GM23338 (cell line): ENCODE data around the gene SPG7. TPM values are rescaled to one million over a fixed set of nuclear protein-coding genes. Genes with fewer than 3 reads are reported as not detected.

Source experiments
- ATAC-seq: fragments of 200-7000 bp; cut with Tn5 transposase; 3 replicates; pipeline ENCODE4 v1.9.1; 2020
- DNase-seq: peaks from one replicate; pipeline ENCODE4 v3.0.0-alpha.2; 2015; ENCODE audit warnings: low spot score
- H2AFZ ChIP-seq: fragments of 200-600 bp; sonication (generic); 2 replicates; pipeline ENCODE4 v1.8.0; 2016; ENCODE audit warnings: antibody characterized with exemption, mild to moderate bottlenecking, moderate library complexity
- H3F3A ChIP-seq: fragments of 200-600 bp; sonication (generic); replicated peaks from 2 replicates; pipeline ENCODE4 v1.8.0; 2017; ENCODE audit warnings: antibody characterized with exemption, mixed run types, low read depth
- H3K27ac ChIP-seq: fragments of 200-600 bp; sonication (generic); 2 replicates; pipeline ENCODE4 v1.6.1; 2016; ENCODE audit warnings: low read depth
- H3K27me3 ChIP-seq: fragments of 200-600 bp; sonication (generic); 2 replicates; pipeline ENCODE4 v1.8.0; 2016; ENCODE audit warnings: mild to moderate bottlenecking, mixed run types, moderate library complexity; ENCODE audit not compliant: insufficient read depth
- H3K36me3 ChIP-seq: fragments of 200-600 bp; sonication (generic); 2 replicates; pipeline ENCODE4 v1.8.0; 2016; ENCODE audit warnings: mild to moderate bottlenecking; ENCODE audit not compliant: insufficient read depth
- H3K4me1 ChIP-seq: fragments of 200-600 bp; sonication (generic); 2 replicates; pipeline ENCODE4 v1.8.0; 2016; ENCODE audit warnings: mild to moderate bottlenecking, moderate library complexity; ENCODE audit not compliant: insufficient read depth
- H3K4me2 ChIP-seq: fragments of 200-600 bp; sonication (generic); 2 replicates; pipeline ENCODE4 v1.7.1; 2017; ENCODE audit warnings: mixed run types
- H3K4me3 ChIP-seq: fragments of 200-600 bp; sonication (generic); 2 replicates; pipeline ENCODE4 v1.6.1; 2016; ENCODE audit warnings: mixed run types
- H3K79me2 ChIP-seq: fragments of 200-600 bp; sonication (generic); replicated peaks from 2 replicates; pipeline ENCODE4 v1.8.0; 2017; ENCODE audit warnings: mild to moderate bottlenecking; ENCODE audit not compliant: insufficient read depth
- H3K9me2 ChIP-seq: fragments of 200-600 bp; sonication (generic); 2 replicates; pipeline ENCODE4 v1.8.0; 2017; ENCODE audit not compliant: insufficient read depth
- H4K20me1 ChIP-seq: fragments of 200-600 bp; sonication (generic); replicated peaks from 2 replicates; pipeline ENCODE4 v1.8.0; 2017; ENCODE audit warnings: mild to moderate bottlenecking; ENCODE audit not compliant: insufficient read depth
- H3K27ac Mint-ChIP-seq: 2 replicates; pipeline ENCODE4 v1.8.0; 2020; ENCODE audit warnings: inconsistent platforms, mild to moderate bottlenecking, moderate library complexity, mixed read lengths
- H3K27me3 Mint-ChIP-seq: 3 replicates; pipeline ENCODE4 v1.8.0; 2022; ENCODE audit warnings: low read depth, mild to moderate bottlenecking, moderate library complexity, mixed read lengths, inconsistent platforms; ENCODE audit not compliant: insufficient read depth, poor library complexity
- H3K36me3 Mint-ChIP-seq: 3 replicates; pipeline ENCODE4 v1.8.0; 2021; ENCODE audit warnings: low read depth, mild to moderate bottlenecking, inconsistent platforms, moderate library complexity, mixed read lengths
- H3K4me1 Mint-ChIP-seq: 3 replicates; pipeline ENCODE4 v1.8.0; 2020; ENCODE audit warnings: mild to moderate bottlenecking, inconsistent platforms, mixed read lengths
- H3K4me3 Mint-ChIP-seq: 3 replicates; pipeline ENCODE4 v1.8.0; 2021; ENCODE audit warnings: moderate library complexity, mild to moderate bottlenecking, inconsistent platforms, mixed read lengths
- H3K9me3 Mint-ChIP-seq: 3 replicates; pipeline ENCODE4 v1.8.0; 2020; ENCODE audit warnings: moderate library complexity, mild to moderate bottlenecking, inconsistent platforms, mixed read lengths
- EZH2 ChIP-seq: fragments of 200-600 bp; sonication (generic); IDR thresholded peaks from one replicate; pipeline ENCODE4 v1.8.0; 2017; ENCODE audit warnings: antibody characterized with exemption, mild to moderate bottlenecking, low read depth; ENCODE audit not compliant: unreplicated experiment
- JUNB ChIP-seq: IDR thresholded peaks from one replicate; pipeline ENCODE4 v1.6.1; 2016; ENCODE audit warnings: antibody characterized with exemption; ENCODE audit not compliant: unreplicated experiment
- polyA plus RNA-seq: library from polyadenylated mRNA; unstranded; fragments of >200 nt; fragmentation: Nextera tagmentation; extraction: Ambion mirVana; gene quantifications from 2 replicates; pipeline ENCODE4 v1.2.1, GENCODE V29; 2016
- total RNA-seq: library from RNA; depleted of rRNA; stranded (reverse); fragments of >200 nt; shearing (Covaris generic); gene quantifications from 2 replicates; pipeline ENCODE4 v1.2.3, GENCODE V29; 2014
- TF ChIP-seq, protein P1 (sequence below): IDR thresholded peaks from one replicate; pipeline ENCODE4 v1.6.1; 2018; ENCODE audit warnings: antibody characterized with exemption; ENCODE audit not compliant: unreplicated experiment
- TF ChIP-seq, protein P2 (sequence below), 2 experiments: fragments of 200-600 bp in 1 of 2; sonication (generic) in 1 of 2; conservative IDR thresholded peaks; 2 replicates each; pipeline versions ENCODE4 v1.5.1 to v1.6.1; 2016 to 2017; ENCODE audit warnings: antibody characterized with exemption in 2 of 2, low read depth in 2 of 2, mild to moderate bottlenecking in 2 of 2, moderate library complexity in 1 of 2
- TF ChIP-seq, protein P3 (sequence below): fragments of 250-450 bp; sonication (Bioruptor Pico); IDR thresholded peaks from 2 replicates; pipeline ENCODE4 v1.5.0; 2020; ENCODE audit warnings: mild to moderate bottlenecking, moderate library complexity

Gene SPG7
- total and polyA plus RNA-seq, 2 experiments from 2014 or later = 77.1 to 267 TPM

DNA sequence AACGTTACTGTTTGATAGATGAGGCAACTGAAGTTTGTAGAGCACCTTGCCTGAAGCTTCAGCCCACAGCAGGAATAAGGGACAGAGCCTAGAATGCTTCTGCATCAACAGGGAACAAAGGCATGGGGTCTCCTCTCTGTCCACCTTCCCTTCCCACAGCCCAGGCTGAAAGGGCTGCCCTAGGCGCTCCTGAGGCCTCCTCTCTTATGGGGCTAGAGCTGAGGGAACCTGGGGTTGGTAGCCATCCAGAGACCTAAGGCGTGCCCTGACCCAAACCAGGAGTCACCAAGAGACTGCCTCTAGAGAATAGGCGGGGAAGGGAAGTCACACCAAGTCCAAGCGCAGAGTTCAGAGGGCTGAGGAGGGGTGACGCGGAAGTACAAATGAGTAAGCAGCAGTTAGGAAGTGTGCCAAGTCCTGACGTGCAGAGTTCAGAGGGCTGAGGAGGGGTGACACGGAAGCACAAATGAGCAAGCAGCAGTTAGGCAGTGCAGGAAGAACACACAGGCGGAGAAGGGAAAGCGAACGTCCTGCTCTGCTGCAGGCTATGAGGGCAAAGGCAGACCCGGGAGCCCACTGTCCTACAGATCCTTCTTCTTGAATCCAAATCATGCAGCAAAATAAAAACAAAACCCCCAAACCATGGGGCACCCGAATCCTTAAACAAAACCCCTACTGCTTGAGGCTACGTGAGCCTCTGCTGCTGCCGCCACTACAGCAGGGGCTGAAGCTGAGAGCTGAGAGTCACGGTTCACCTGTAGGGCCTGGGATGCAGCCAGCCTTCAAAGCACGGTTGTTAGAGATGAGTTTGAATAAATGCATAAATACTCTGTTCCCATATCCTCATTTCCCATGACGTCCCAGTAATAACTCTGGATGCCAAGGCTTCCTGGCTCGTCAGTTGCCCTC is 2.7 kb upstream of the SPG7 start:
- Histone ChIP-seq H3K4me1 (peaks cover 12% of the 10 kb centered on the region), H3K27ac (no peak overlapping the region), H3K4me3 (no peak overlapping the region), H3F3A (peaks cover 8% of the 10 kb centered on the region; the same call in 1 of the 2 replicates), H3K36me3 (peaks cover 4% of the 10 kb centered on the region), H3K79me2 (peaks cover 20% of the 10 kb centered on the region), H4K20me1 (peaks cover 10% of the 10 kb centered on the region; the same call in 1 of the 2 replicates), H2AFZ (no peak overlapping the region), H3K27me3 (peaks cover 7% of the 10 kb centered on the region; the same call in 1 of the 2 replicates), H3K4me2 (no peak overlapping the region), H3K9me2 (no peaks in the 10 kb centered on the region)
- Mint-ChIP-seq H3K36me3 (peaks cover 1% of the 10 kb centered on the region; the same call in 1 of the 3 replicates), H3K4me1 (peaks cover 4% of the 10 kb centered on the region; the same call in 2 of the 3 replicates), H3K27me3 (peaks cover 13% of the 10 kb centered on the region), H3K4me3 (no peak overlapping the region; the same call in 2 of the 3 replicates), H3K9me3 (no peaks in the 10 kb centered on the region), H3K27ac (no peak overlapping the region)
- ATAC-seq (no peak), DNase-seq (no peak)
- TF ChIP-seq EZH2 (no peak), JUNB (no peak)
- TF ChIP-seq, protein P1, sequence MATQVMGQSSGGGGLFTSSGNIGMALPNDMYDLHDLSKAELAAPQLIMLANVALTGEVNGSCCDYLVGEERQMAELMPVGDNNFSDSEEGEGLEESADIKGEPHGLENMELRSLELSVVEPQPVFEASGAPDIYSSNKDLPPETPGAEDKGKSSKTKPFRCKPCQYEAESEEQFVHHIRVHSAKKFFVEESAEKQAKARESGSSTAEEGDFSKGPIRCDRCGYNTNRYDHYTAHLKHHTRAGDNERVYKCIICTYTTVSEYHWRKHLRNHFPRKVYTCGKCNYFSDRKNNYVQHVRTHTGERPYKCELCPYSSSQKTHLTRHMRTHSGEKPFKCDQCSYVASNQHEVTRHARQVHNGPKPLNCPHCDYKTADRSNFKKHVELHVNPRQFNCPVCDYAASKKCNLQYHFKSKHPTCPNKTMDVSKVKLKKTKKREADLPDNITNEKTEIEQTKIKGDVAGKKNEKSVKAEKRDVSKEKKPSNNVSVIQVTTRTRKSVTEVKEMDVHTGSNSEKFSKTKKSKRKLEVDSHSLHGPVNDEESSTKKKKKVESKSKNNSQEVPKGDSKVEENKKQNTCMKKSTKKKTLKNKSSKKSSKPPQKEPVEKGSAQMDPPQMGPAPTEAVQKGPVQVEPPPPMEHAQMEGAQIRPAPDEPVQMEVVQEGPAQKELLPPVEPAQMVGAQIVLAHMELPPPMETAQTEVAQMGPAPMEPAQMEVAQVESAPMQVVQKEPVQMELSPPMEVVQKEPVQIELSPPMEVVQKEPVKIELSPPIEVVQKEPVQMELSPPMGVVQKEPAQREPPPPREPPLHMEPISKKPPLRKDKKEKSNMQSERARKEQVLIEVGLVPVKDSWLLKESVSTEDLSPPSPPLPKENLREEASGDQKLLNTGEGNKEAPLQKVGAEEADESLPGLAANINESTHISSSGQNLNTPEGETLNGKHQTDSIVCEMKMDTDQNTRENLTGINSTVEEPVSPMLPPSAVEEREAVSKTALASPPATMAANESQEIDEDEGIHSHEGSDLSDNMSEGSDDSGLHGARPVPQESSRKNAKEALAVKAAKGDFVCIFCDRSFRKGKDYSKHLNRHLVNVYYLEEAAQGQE = no peak
- TF ChIP-seq, protein P2, sequence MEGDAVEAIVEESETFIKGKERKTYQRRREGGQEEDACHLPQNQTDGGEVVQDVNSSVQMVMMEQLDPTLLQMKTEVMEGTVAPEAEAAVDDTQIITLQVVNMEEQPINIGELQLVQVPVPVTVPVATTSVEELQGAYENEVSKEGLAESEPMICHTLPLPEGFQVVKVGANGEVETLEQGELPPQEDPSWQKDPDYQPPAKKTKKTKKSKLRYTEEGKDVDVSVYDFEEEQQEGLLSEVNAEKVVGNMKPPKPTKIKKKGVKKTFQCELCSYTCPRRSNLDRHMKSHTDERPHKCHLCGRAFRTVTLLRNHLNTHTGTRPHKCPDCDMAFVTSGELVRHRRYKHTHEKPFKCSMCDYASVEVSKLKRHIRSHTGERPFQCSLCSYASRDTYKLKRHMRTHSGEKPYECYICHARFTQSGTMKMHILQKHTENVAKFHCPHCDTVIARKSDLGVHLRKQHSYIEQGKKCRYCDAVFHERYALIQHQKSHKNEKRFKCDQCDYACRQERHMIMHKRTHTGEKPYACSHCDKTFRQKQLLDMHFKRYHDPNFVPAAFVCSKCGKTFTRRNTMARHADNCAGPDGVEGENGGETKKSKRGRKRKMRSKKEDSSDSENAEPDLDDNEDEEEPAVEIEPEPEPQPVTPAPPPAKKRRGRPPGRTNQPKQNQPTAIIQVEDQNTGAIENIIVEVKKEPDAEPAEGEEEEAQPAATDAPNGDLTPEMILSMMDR (conservative IDR thresholded peaks at IDR 0.05; ENCODE audit: low read depth in 2 of 2) = no peak

DNA sequence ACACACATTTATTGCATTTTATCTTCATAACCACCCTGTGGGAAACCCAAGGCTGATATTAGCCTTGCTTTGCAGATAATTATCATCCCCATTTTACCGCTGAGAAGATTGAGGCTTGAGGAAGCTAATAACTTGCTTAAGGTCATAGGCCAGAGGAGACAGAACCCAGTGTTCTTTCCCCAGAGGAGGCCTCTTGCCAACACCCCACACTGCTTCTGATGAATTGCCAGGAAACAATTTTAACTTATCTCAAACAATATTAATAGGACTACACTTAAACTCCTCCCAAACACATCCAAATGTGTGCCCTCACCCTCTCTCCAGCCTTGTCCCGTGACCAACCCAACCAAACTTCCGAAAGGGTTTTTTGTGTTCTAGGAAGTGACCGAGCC is 2.1 kb upstream of the SPG7 start:
- H3K36me3 ChIP-seq = peaks cover 10% of the 10 kb centered on the region
- H3K4me3 Mint-ChIP-seq = no peak overlapping the region; the same call in 2 of the 3 replicates
- no peaks in the 10 kb centered on the region for H3K9me2 ChIP-seq
- peaks cover 8% of the 10 kb centered on the region for H3K36me3 Mint-ChIP-seq
- H3K27me3 ChIP-seq = peaks cover 7% of the 10 kb centered on the region; the same call in 1 of the 2 replicates
- H3K4me2 ChIP-seq = no peak overlapping the region
- H2AFZ ChIP-seq = no peak overlapping the region
- no peak for DNase-seq
- H3K4me1 ChIP-seq = peaks cover 12% of the 10 kb centered on the region
- peaks cover 4% of the 10 kb centered on the region; the same call in 2 of the 3 replicates for H3K4me1 Mint-ChIP-seq
- H3F3A ChIP-seq = peaks cover 12% of the 10 kb centered on the region; the same call in 1 of the 2 replicates
- no peak overlapping the region for H3K27ac ChIP-seq
- peaks cover 25% of the 10 kb centered on the region for H3K79me2 ChIP-seq
- no peaks in the 10 kb centered on the region for H3K9me3 Mint-ChIP-seq
- no peak for ATAC-seq
- no peak overlapping the region for H3K27ac Mint-ChIP-seq
- H3K27me3 Mint-ChIP-seq = peaks cover 13% of the 10 kb centered on the region
- H3K4me3 ChIP-seq = no peak overlapping the region
- peaks cover 14% of the 10 kb centered on the region; the same call in 1 of the 2 replicates for H4K20me1 ChIP-seq
- TF ChIP-seq, protein P3, sequence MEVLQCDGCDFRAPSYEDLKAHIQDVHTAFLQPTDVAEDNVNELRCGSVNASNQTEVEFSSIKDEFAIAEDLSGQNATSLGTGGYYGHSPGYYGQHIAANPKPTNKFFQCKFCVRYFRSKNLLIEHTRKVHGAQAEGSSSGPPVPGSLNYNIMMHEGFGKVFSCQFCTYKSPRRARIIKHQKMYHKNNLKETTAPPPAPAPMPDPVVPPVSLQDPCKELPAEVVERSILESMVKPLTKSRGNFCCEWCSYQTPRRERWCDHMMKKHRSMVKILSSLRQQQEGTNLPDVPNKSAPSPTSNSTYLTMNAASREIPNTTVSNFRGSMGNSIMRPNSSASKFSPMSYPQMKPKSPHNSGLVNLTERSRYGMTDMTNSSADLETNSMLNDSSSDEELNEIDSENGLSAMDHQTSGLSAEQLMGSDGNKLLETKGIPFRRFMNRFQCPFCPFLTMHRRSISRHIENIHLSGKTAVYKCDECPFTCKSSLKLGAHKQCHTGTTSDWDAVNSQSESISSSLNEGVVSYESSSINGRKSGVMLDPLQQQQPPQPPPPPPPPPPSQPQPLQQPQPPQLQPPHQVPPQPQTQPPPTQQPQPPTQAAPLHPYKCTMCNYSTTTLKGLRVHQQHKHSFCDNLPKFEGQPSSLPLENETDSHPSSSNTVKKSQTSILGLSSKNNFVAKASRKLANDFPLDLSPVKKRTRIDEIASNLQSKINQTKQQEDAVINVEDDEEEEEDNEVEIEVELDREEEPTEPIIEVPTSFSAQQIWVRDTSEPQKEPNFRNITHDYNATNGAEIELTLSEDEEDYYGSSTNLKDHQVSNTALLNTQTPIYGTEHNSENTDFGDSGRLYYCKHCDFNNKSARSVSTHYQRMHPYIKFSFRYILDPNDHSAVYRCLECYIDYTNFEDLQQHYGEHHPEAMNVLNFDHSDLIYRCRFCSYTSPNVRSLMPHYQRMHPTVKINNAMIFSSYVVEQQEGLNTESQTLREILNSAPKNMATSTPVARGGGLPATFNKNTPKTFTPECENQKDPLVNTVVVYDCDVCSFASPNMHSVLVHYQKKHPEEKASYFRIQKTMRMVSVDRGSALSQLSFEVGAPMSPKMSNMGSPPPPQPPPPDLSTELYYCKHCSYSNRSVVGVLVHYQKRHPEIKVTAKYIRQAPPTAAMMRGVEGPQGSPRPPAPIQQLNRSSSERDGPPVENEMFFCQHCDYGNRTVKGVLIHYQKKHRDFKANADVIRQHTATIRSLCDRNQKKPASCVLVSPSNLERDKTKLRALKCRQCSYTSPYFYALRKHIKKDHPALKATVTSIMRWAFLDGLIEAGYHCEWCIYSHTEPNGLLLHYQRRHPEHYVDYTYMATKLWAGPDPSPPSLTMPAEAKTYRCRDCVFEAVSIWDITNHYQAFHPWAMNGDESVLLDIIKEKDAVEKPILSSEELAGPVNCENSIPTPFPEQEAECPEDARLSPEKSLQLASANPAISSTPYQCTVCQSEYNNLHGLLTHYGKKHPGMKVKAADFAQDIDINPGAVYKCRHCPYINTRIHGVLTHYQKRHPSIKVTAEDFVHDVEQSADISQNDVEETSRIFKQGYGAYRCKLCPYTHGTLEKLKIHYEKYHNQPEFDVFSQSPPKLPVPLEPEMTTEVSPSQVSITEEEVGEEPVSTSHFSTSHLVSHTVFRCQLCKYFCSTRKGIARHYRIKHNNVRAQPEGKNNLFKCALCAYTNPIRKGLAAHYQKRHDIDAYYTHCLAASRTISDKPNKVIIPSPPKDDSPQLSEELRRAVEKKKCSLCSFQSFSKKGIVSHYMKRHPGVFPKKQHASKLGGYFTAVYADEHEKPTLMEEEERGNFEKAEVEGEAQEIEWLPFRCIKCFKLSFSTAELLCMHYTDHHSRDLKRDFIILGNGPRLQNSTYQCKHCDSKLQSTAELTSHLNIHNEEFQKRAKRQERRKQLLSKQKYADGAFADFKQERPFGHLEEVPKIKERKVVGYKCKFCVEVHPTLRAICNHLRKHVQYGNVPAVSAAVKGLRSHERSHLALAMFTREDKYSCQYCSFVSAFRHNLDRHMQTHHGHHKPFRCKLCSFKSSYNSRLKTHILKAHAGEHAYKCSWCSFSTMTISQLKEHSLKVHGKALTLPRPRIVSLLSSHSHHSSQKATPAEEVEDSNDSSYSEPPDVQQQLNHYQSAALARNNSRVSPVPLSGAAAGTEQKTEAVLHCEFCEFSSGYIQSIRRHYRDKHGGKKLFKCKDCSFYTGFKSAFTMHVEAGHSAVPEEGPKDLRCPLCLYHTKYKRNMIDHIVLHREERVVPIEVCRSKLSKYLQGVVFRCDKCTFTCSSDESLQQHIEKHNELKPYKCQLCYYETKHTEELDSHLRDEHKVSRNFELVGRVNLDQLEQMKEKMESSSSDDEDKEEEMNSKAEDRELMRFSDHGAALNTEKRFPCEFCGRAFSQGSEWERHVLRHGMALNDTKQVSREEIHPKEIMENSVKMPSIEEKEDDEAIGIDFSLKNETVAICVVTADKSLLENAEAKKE = no peak
- no peak for TF ChIP-seq EZH2
